ENCODE results near the gene CCDC81.

GRCh38 chr11:86464509-86465221, 90.0 kb downstream of the CCDC81 start:
- TF ChIP-seq POLR2A (IDR thresholded peaks at IDR 0.05) = no peak
- no peak for TF ChIP-seq CTCF (IDR thresholded peaks at IDR 0.05)
- TF ChIP-seq POLR2AphosphoS5 (IDR thresholded peaks at IDR 0.05) = no peak
- TF ChIP-seq EP300 (IDR thresholded peaks at IDR 0.05) = no peak

Measured in suprapubic skin (tissue), 4 donors.